IMR-90 (cell line): Measurements from ENCODE around the gene ZDHHC6. TPM values are rescaled to one million over a fixed set of nuclear protein-coding genes. Genes with fewer than 3 reads are reported as not detected.
"Not testable (repeated sequence)": the region's sequence is repeated elsewhere in the genome, so short reads cannot be mapped to it uniquely, and the experiment has no call there.

Experiments
- ATAC-seq: fragments of 200-7000 bp; cut with Tn5 transposase; 2 replicates; pipeline ENCODE4 v1.9.1; 2020; ENCODE audit warnings: low read depth, mild to moderate bottlenecking, moderate library complexity
- BruUV-seq: library from RNA; stranded (reverse); fragments of 400-500 nt; replicated peaks from 2 replicates; lab custom pipeline; 2021; lab: Mats Ljungman, UMichigan
- CTCF ChIA-PET: fragments of 300-600 bp; formaldehyde crosslinking; extraction: SDS; loops from one replicate; lab custom pipeline; 2021; ENCODE audit warnings: antibody characterized with exemption; lab: Yijun Ruan, JAX
- POLR2A ChIA-PET: fragments of 300-600 bp; sonication (Branson Sonifier 250); formaldehyde crosslinking; loops from one replicate; lab custom pipeline; 2022; ENCODE audit warnings: antibody characterized with exemption; ENCODE audit not compliant: unreplicated experiment; lab: Charles Lee
- DNase-seq: peaks from one replicate; pipeline ENCODE4 v3.0.0; 2013
- H2AFZ ChIP-seq: replicated peaks from 2 replicates; pipeline ENCODE3; 2013; ENCODE audit warnings: low read length, mild to moderate bottlenecking; ENCODE audit not compliant: poor library complexity
- H2AK5ac ChIP-seq: 2 replicates; pipeline ENCODE4 v1.6.1; 2013; ENCODE audit warnings: low read depth, low read length, inconsistent platforms
- H2AK9ac ChIP-seq: replicated peaks from 2 replicates; pipeline ENCODE3; 2013; ENCODE audit warnings: mild to moderate bottlenecking, low read depth, low read length, moderate library complexity; ENCODE audit not compliant: poor library complexity
- H2BK120ac ChIP-seq: 2 replicates; pipeline ENCODE4 v1.6.1; 2013; ENCODE audit warnings: low read depth, low read length, inconsistent platforms
- H2BK15ac ChIP-seq: 3 replicates; pipeline ENCODE4 v1.6.1; 2013; ENCODE audit warnings: low read depth, low read length, inconsistent platforms
- H2BK20ac ChIP-seq: 2 replicates; pipeline ENCODE4 v1.6.1; 2013; ENCODE audit warnings: low read depth, mild to moderate bottlenecking, inconsistent platforms, low read length, moderate library complexity
- H2BK5ac ChIP-seq: 2 replicates; pipeline ENCODE4 v1.6.1; 2013; ENCODE audit warnings: mild to moderate bottlenecking, low read depth, low read length, inconsistent platforms; ENCODE audit not compliant: poor library complexity, severe bottlenecking
- H3K14ac ChIP-seq: replicated peaks from 2 replicates; pipeline ENCODE4 v1.6.1; 2013; ENCODE audit warnings: low read depth, low read length, inconsistent platforms
- H3K18ac ChIP-seq: 2 replicates; pipeline ENCODE4 v1.6.1; 2013; ENCODE audit warnings: low read depth, low read length, control low read depth
- H3K23ac ChIP-seq: 2 replicates; pipeline ENCODE4 v1.6.1; 2013; ENCODE audit warnings: low read depth, low read length, inconsistent platforms
- H3K27ac ChIP-seq: 2 replicates; pipeline ENCODE4 v1.5.1; 2013; ENCODE audit warnings: mild to moderate bottlenecking, control low read depth, low read length; ENCODE audit not compliant: insufficient read depth
- H3K27me3 ChIP-seq: 2 replicates; pipeline ENCODE4 v1.6.1; 2013; ENCODE audit warnings: low read length; ENCODE audit not compliant: control insufficient read depth, insufficient read depth
- H3K36me3 ChIP-seq: 2 replicates; pipeline ENCODE4 v1.6.1; 2013; ENCODE audit warnings: low read length, mixed read lengths; ENCODE audit not compliant: control insufficient read depth, insufficient read depth
- H3K4ac ChIP-seq: 2 replicates; pipeline ENCODE4 v1.6.1; 2013; ENCODE audit warnings: low read depth, low read length, inconsistent platforms
- H3K4me1 ChIP-seq: 2 replicates; pipeline ENCODE4 v1.6.1; 2013; ENCODE audit warnings: low read length, mixed read lengths; ENCODE audit not compliant: control insufficient read depth, insufficient read depth
- H3K4me2 ChIP-seq: 2 replicates; pipeline ENCODE4 v1.6.1; 2013; ENCODE audit warnings: low read depth, mild to moderate bottlenecking, control low read depth, low read length, moderate library complexity
- H3K4me3 ChIP-seq: 2 replicates; pipeline ENCODE4 v1.5.1; 2013; ENCODE audit warnings: low read depth, mild to moderate bottlenecking, control low read depth, low read length, moderate library complexity; ENCODE audit not compliant: insufficient read depth
- H3K56ac ChIP-seq: 2 replicates; pipeline ENCODE4 v1.6.1; 2013; ENCODE audit warnings: low read length, inconsistent platforms; ENCODE audit not compliant: insufficient read depth; ENCODE audit errors: extremely low read depth
- H3K79me1 ChIP-seq, 2 experiments: 2 replicates each; pipeline ENCODE4 v1.6.1; 2013; ENCODE audit warnings: low read length in 2 of 2, inconsistent platforms in 1 of 2, low read depth in 1 of 2
- H3K9ac ChIP-seq: 2 replicates; pipeline ENCODE4 v1.6.1; 2013; ENCODE audit warnings: low read depth, low read length, control low read depth
- H3K9me1 ChIP-seq: 2 replicates; pipeline ENCODE4 v1.6.1; 2013; ENCODE audit warnings: low read length, inconsistent platforms; ENCODE audit not compliant: insufficient read depth
- H3K9me3 ChIP-seq: 2 replicates; pipeline ENCODE4 v1.6.1; 2013; ENCODE audit warnings: low read length; ENCODE audit not compliant: control insufficient read depth, insufficient read depth
- H4K20me1 ChIP-seq: 2 replicates; pipeline ENCODE4 v1.6.1; 2013; ENCODE audit warnings: low read length, inconsistent platforms; ENCODE audit not compliant: insufficient read depth
- H4K5ac ChIP-seq: 2 replicates; pipeline ENCODE4 v1.6.1; 2013; ENCODE audit warnings: mild to moderate bottlenecking, low read depth, low read length, control low read depth
- H4K8ac ChIP-seq, 2 experiments: 2 replicates each; pipeline ENCODE4 v1.6.1; 2013; ENCODE audit warnings: low read depth in 2 of 2, low read length in 2 of 2, control low read depth in 1 of 2, inconsistent platforms in 1 of 2
- H4K91ac ChIP-seq: 2 replicates; pipeline ENCODE4 v1.6.1; 2013; ENCODE audit warnings: low read depth, low read length, inconsistent platforms; ENCODE audit not compliant: insufficient read depth
- WGBS, 2 experiments: methylation state at CpG; one replicate each; pipeline versions ENCODE4 v1.1.5 to v1.1.7; 2013; ENCODE audit warnings: missing lambda C conversion rate in 2 of 2; ENCODE audit not compliant: insufficient read length in 1 of 2; ENCODE audit errors: extremely low coverage in 2 of 2; 5-methylcytosine and 5-hydroxymethylcytosine counted together
- dilution Hi-C: fragments of 300-500 bp; cut with HindIII; formaldehyde crosslinking; loops from one replicate; pipeline ENCODE4 v1.14.3; 2018; ENCODE audit warnings: low sequenced_read_pairs; ENCODE audit not compliant: unreplicated experiment
- in situ Hi-C: fragments of 300-500 bp; cut with MboI; formaldehyde crosslinking; loops from 3 replicates; pipeline ENCODE4 v1.14.3; 2019; ENCODE audit warnings: low sequenced_read_pairs, inconsistent platforms, mixed read lengths
- intact Hi-C: fragments of 100-400 bp; cut with micrococcal nuclease; formaldehyde crosslinking; loops from 2 replicates; pipeline ENCODE4 v1.10.0; 2022
- polyA plus RNA-seq, 3 experiments: library from polyadenylated mRNA; depleted of rRNA; stranded (reverse); fragments of >200 nt; gene quantifications; 2 replicates each; pipeline ENCODE4 v1.2.3, GENCODE V29; 2012; ENCODE audit warnings: low replicate concordance in 1 of 3
- total RNA-seq: library from RNA; depleted of rRNA; stranded (reverse); fragments of >200 nt; gene quantifications from 2 replicates; pipeline ENCODE4 v1.2.3, GENCODE V29; 2012

The ZDHHC6 gene
- total and polyA plus RNA-seq, 2 of the 4 experiments (the other 2 are of a cell fraction), result 17.4 to 21.6 TPM

- POLR2A ChIA-PET, H3K27ac ChIP-seq, H3K4me1 ChIP-seq, H3K4ac ChIP-seq, ATAC-seq, H2BK20ac ChIP-seq, CTCF ChIA-PET, H2AK5ac ChIP-seq, H4K8ac ChIP-seq, H2BK120ac ChIP-seq, H3K9me1 ChIP-seq, H2BK5ac ChIP-seq, dilution Hi-C loops, DNase-seq, H3K79me1 ChIP-seq, BruUV-seq, H4K5ac ChIP-seq, H2BK15ac ChIP-seq, H3K23ac ChIP-seq, H2AK9ac ChIP-seq, intact Hi-C loops, in situ Hi-C loops, H4K20me1 ChIP-seq, H2AFZ ChIP-seq, H3K4me2 ChIP-seq, H3K18ac ChIP-seq, H3K9ac ChIP-seq, H3K36me3 ChIP-seq, H3K27me3 ChIP-seq, H3K14ac ChIP-seq, H4K91ac ChIP-seq, H3K9me3 ChIP-seq, H3K4me3 ChIP-seq, H3K56ac ChIP-seq: not testable (repeated sequence)
- WGBS, 2 experiments, result no CpG with 5 or more reads among the region's 2 CpGs
Observed at GRCh38 chr10:112406806-112407205, 39.9 kb downstream of the ZDHHC6 start.
